ENCODE data around the gene RPL3. TPM values are rescaled to one million over a fixed set of nuclear protein-coding genes. Genes with fewer than 3 reads are reported as not detected.

The RPL3 gene
- 1,479 TPM for total RNA-seq

DNA sequence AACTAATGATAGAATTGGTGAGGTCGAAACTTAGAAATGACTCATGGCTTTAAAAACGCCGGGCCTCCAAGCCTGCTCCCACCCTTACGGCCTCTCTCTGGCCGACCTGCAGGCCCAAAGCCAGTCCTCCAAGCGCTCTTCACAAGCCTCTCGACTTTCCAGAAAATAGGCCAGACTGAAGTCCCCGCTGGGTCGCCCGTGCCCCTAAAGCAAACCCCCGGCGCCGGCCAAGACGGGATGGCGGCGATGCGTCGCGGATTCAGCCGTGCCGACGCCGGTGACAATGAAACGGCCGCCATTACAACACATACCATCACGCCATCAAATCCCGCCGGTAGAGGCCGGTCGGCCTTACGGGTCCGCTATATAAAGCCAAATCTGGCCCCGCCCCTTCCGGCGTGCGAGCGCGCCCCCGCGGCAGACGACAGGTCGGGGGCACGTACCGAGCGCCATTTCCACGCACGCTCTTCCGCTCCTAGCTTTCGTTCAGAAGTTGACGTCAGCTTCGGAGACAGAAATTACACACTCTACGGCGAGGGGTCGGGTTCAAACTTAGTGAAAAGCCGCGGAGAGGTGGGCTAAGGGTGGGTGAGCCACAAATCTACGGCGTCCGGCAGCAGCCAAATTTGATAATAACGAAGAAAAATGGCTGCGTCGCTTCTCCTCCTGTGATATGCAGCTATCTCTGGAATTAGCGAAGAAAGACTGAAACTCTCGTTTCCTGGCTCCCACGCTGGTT lies at the start of gene RPL3:
RPL3 (minus strand) TSS at position 340 of the 739 bp plus-strand sequence; CDS start at position 314, 26 bp downstream.
- Histone ChIP-seq H3K9me3 (no peaks in the 10 kb centered on the region), H3K27me3 (no peaks in the 10 kb centered on the region), H3K4me1 (peaks cover 11 to 34% of the 10 kb centered on the region in 2 donors), H3K36me3 (peaks cover 33 to 34% of the 10 kb centered on the region in 2 donors), H3K4me3 (peak within 1 kb of the TSS; percentile 83 to 92), H3K27ac (peak within 1 kb of the TSS; percentile 93 to 96)
- TF ChIP-seq CTCF (IDR thresholded peaks at IDR 0.05): peak; percentile 19 to 28 (median 23)
- DNase-seq (ENCODE audit: low spot score in 2 of 2): peak; percentile 86 to 97
- intact Hi-C loops (cut with DNase I): loop anchor here (1.0 to 10.0 kb wide), 6 partner anchors 78 to 535 kb away; partner anchors contain the start of genes ATF4, CBX6, CBX7 and TAB1

GRCh38 chr22:39369186-39369585 lies 49.8 kb upstream of the RPL3 start:
- no peak for DNase-seq (ENCODE audit: low spot score in 2 of 2)
- H3K9me3 ChIP-seq: peaks cover 0 to 3% of the 10 kb centered on the region in 2 donors
- H3K27me3 ChIP-seq: no peaks in the 10 kb centered on the region
- TF ChIP-seq CTCF (IDR thresholded peaks at IDR 0.05): no peak
- H3K36me3 ChIP-seq: no peaks in the 10 kb centered on the region
- intact Hi-C loops (cut with DNase I): no loop called here
- H3K4me1 ChIP-seq: no peaks in the 10 kb centered on the region
- H3K27ac ChIP-seq: no peak overlapping the region
- no peak overlapping the region for H3K4me3 ChIP-seq

DNA sequence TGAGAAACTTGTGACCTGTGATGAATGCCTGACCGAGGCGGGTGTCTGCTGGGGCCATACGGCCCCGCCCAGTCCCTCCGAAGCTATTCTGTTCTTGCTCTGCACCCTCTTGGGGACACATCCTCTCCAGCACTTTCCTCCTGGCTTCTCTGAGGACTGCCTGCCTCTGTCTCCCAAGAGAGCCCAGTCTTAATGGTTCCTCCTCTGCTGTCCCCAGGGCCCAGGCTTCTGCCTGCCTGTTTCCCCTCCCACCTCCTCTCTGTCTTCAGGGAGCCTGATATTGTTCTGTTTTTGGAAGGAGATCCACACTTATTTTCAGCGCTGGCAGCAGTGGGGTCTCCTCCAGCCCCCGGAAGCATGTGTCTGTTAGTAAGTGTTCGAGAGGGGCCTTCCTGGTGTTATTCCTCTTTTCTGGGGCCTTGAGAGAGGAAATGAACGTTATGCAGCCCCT lies 49.1 kb upstream of the RPL3 start:
- Histone ChIP-seq H3K4me1 (no peaks in the 10 kb centered on the region), H3K27ac (no peak overlapping the region), H3K27me3 (no peaks in the 10 kb centered on the region), H3K36me3 (no peaks in the 10 kb centered on the region), H3K4me3 (no peak overlapping the region), H3K9me3 (peaks cover 0 to 3% of the 10 kb centered on the region in 2 donors)
- no peak for TF ChIP-seq CTCF (IDR thresholded peaks at IDR 0.05)
- intact Hi-C loops (cut with DNase I): no loop called here
- DNase-seq (ENCODE audit: low spot score in 2 of 2): no peak

- intact Hi-C loops (cut with DNase I): no loop called here
- Histone ChIP-seq H3K9me3 (peaks cover 0 to 3% of the 10 kb centered on the region in 2 donors), H3K27me3 (no peaks in the 10 kb centered on the region), H3K27ac (no peak overlapping the region), H3K4me1 (no peaks in the 10 kb centered on the region), H3K36me3 (no peaks in the 10 kb centered on the region), H3K4me3 (no peak overlapping the region)
- TF ChIP-seq CTCF (IDR thresholded peaks at IDR 0.05): no peak
- no peak for DNase-seq (ENCODE audit: low spot score in 2 of 2)
Measured at GRCh38 chr22:39367035-39367434, 47.6 kb upstream of the RPL3 start.

DNA sequence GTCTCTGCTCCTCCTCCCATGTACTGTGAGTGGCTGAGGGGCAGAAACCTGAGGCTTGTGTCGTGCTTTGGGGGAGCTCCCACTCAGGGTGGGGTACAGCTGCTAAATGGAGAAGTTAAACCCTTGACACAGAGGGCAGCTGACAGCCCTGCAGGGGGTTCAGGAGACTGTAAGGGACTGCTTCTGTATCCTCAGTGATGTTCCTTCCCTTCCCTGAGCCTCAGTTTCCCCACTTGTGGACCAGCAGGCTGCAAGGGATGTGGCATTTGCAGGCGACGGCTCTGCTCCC lies 46.0 kb upstream of the RPL3 start:
- no peak for DNase-seq (ENCODE audit: low spot score in 2 of 2)

More for the DNA sequence above, 46.0 kb upstream of the RPL3 start:
- intact Hi-C loops (cut with DNase I): no loop called here
- Histone ChIP-seq H3K27ac (no peak overlapping the region), H3K36me3 (no peaks in the 10 kb centered on the region), H3K4me1 (no peaks in the 10 kb centered on the region), H3K27me3 (no peaks in the 10 kb centered on the region), H3K9me3 (no peaks in the 10 kb centered on the region), H3K4me3 (no peak overlapping the region)
- TF ChIP-seq CTCF (IDR thresholded peaks at IDR 0.05): no peak

Data from ascending aorta (tissue), 2 donors.